ENCODE measurements around the gene ERGIC3.

Gene ERGIC3

GRCh38 chr20:35541783-35542662 lies at the start of gene ERGIC3 (continued):
- TF ChIP-seq ZBTB8A (tag by site-specific recombination; IDR thresholded peaks at IDR 0.05) (peak; percentile 36; the same call in 1 of the 2 replicates), ZBTB44 (tag by site-specific recombination; IDR thresholded peaks at IDR 0.05) (no peak), ZNF664 (tag by site-specific recombination; IDR thresholded peaks at IDR 0.05) (peak; percentile 45; the same call in 1 of the 2 replicates), ZNF302 (tag by site-specific recombination; IDR thresholded peaks at IDR 0.05; ENCODE audit: low read depth) (no peak), ZBTB17 (tag by site-specific recombination; IDR thresholded peaks at IDR 0.05) (peak; percentile 75), REPIN1 (tag by site-specific recombination; IDR thresholded peaks at IDR 0.05; ENCODE audit: low read depth) (peak; percentile 63; the same call in 1 of the 2 replicates), ZSCAN30 (tag by site-specific recombination; IDR thresholded peaks at IDR 0.05) (peak; percentile 45; the same call in 1 of the 2 replicates), GLI4 (tag by site-specific recombination; IDR thresholded peaks at IDR 0.05) (no peak), ZFHX2 (tag by site-specific recombination; conservative IDR thresholded peaks at IDR 0.05) (peak; percentile 80), ZNF518A (tag by site-specific recombination; conservative IDR thresholded peaks at IDR 0.05; ENCODE audit: low read depth) (peak; percentile 96), ZNF76 (tag by site-specific recombination; IDR thresholded peaks at IDR 0.05; ENCODE audit: borderline replicate concordance, low read depth) (0 out of 2 replicates have a peak, but pooled peaks have one; percentile 49), TSHZ1 (tag by site-specific recombination; IDR thresholded peaks at IDR 0.05; ENCODE audit: borderline replicate concordance) (no peak; the same call in 1 of the 2 replicates), ZNF423 (tag by site-specific recombination; IDR thresholded peaks at IDR 0.05) (no peak), SP3 (tag by site-specific recombination; IDR thresholded peaks at IDR 0.05) (peak; percentile 96), ZNF23 (tag by site-specific recombination; IDR thresholded peaks at IDR 0.05; ENCODE audit: borderline replicate concordance) (no peak), ZNF692 (tag by site-specific recombination; IDR thresholded peaks at IDR 0.05) (peak; percentile 68), KLF10 (tag by site-specific recombination; IDR thresholded peaks at IDR 0.05) (peak; percentile 77), HIC1 (tag by site-specific recombination; IDR thresholded peaks at IDR 0.05) (no peak), MEIS1 (CRISPR knock-in tag; IDR thresholded peaks at IDR 0.05; ENCODE audit: borderline replicate concordance) (no peak), WT1 (tag by site-specific recombination; IDR thresholded peaks at IDR 0.05) (0 out of 2 replicates have a peak, but pooled peaks have one; percentile 41), HOXC10 (CRISPR knock-in tag; IDR thresholded peaks at IDR 0.05) (no peak), ZNF221 (tag by site-specific recombination; IDR thresholded peaks at IDR 0.05; ENCODE audit: borderline replicate concordance) (no peak), ZNF558 (tag by site-specific recombination; IDR thresholded peaks at IDR 0.05) (no peak), ZNF140 (tag by site-specific recombination; IDR thresholded peaks at IDR 0.05) (no peak), ZBTB7A (tag by site-specific recombination; IDR thresholded peaks at IDR 0.05; ENCODE audit: low read depth) (peak; percentile 36; the same call in 1 of the 2 replicates)

All from HEK293 (cell line).